NT2/D1 (cell line): ENCODE measurements around the gene KIAA1549.

Experiments used
- SUZ12 ChIP-seq: IDR thresholded peaks from 2 replicates; pipeline ENCODE4 v1.6.1; 2011; ENCODE audit not compliant: insufficient read length, insufficient read depth; ENCODE audit errors: extremely low read depth
- YY1 ChIP-seq: IDR thresholded peaks from 2 replicates; pipeline ENCODE4 v1.6.1; 2011; ENCODE audit not compliant: insufficient read length, insufficient read depth
- ZNF274 ChIP-seq: IDR thresholded peaks from 2 replicates; pipeline ENCODE4 v1.6.1; 2011; ENCODE audit warnings: mild to moderate bottlenecking, low read depth, low read length

DNA sequence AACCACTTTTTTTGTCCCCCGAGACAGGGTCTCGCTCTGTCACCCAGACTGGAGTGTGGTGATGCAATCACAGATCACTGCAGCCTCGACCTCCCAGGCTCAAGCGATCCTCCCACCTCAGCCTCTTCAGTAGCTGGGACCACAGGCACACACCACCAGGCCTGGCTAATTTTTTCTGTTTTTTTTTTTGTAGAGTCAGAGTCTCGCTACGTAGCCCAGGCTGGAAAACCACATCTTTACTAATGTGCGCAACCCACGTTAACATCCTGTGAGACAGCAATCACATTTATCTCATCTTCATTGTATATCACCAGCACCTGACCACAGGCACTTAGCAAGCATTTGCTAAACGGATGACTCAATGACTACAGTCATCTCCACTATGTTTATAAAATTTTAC is 105.4 kb downstream of the KIAA1549 start:
- TF ChIP-seq YY1 (no peak), ZNF274 (no peak), SUZ12 (no peak)
